Right lobe of liver (tissue), 4 donors: ENCODE measurements around the gene SLC35B2.

Source experiments
- CTCF ChIP-seq, 4 donors: fragments of 200-600 bp in 3 of 4; fragments of 450-650 bp in 1 of 4; IDR thresholded peaks; one replicate each; pipeline versions ENCODE4 v1.5.1 to v1.8.0; 2016 to 2022; ENCODE audit warnings: antibody characterized with exemption in 4 of 4, mild to moderate bottlenecking in 2 of 4
- POLR2A ChIP-seq: fragments of 450-650 bp; IDR thresholded peaks from one replicate; pipeline ENCODE4 v1.6.1; 2017; ENCODE audit warnings: antibody characterized with exemption, mild to moderate bottlenecking
- donor health status: DM: no; HTN: no; CAD: no.
- donor health status: DM: no; HTN: no; CAD: no.
- donor health status: DM: no; HTN: yes; CAD: no.

GRCh38 chr6:44264154-44265006 is 7.1 kb upstream of the SLC35B2 start:
- no peak for TF ChIP-seq CTCF (IDR thresholded peaks at IDR 0.05)
- no peak for TF ChIP-seq POLR2A
